HG03439 (cell line): ENCODE results near the gene TSPAN4.

Experiments used
- ATAC-seq: cut with Tn5 transposase; IDR thresholded peaks from one replicate; pipeline ENCODE4 v1.9.1; 2021; ENCODE audit warnings: mild to moderate bottlenecking, moderate library complexity; ENCODE audit not compliant: unreplicated experiment

TSPAN4 gene

DNA sequence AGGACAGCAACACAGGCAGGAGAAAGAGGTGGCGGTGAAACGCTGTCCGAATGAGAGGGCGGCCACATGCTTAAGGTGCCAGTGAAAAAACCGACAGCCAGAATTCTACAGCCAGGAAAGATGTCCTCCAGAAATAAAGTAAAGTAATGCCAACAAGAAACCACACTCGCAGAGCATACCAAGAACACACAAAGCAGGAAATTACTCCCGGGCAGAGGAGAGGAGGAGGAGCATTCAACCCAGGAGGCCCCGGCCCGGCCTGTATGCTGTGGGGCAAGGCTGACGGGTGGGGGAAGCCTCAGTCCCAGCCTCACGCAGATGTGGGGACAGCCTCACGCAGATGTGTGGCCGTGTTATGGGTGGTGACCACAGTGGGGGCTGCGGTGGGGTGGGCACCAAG lies 39.9 kb downstream of the TSPAN4 start:
- no peak for ATAC-seq

DNA sequence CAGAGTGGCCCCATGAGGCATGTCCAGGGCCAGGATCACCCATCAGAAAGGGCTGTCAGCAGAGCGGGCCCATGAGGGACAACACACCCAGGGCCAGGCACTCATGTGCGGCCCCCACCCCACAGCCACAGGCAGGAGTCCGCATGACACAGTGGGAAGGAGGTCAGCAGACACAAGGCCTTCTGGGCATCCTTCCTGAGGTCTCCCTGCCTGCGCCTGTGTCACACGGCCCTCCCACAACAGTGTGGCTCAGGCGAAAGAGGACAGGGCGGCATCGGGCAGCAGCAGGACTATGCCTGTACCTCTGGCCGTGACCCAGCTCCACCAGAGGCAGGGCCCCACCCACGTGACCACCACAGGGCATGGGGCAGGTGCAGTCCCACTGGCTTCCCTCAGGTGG lies 40.9 kb downstream of the TSPAN4 start:
- ATAC-seq: no peak

DNA sequence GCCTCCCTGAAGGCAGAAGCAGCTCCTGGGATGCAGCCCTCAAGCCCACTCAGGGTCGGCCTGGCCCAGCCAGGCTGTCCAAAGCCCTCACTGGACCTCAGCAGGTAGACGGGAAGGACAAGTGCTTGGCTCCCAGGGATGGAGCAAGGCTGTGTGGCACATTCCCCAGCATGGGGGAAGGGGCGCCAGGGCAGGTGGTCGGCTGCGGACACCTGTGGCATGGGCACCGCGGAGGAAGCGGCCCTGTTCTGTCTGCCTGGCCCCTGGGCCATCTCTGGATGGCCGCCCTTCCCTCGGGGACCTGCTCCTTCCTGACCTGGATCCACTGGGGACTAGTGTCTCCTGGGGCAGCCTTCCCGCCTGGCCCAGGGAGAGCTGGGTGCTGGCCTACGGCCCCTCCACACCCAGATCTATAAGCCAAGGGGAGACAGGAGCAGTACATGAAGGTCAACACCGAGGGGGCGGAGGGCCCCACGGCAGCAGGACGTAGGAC lies 42.0 kb downstream of the TSPAN4 start:
- ATAC-seq: no peak

DNA sequence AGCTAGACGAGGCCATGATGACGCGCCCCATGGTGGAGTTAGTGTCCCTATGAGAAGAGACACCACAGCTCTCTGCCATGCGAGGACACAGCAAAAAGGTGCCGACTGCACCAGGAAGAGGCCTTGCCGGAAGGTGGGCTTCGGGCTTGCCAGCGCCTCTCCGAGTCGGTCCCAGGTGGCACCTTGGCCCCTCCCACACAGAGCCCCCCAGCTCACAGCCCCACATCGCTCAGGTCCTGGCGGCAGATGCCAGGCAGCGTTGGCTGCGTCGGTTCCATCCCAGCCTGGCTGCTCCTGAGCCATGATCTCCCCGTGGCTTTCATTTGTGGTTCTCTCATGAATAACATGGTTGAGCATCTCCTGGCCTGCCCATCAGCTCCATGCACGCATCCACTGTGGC lies 43.9 kb downstream of the TSPAN4 start:
- ATAC-seq: no peak

DNA sequence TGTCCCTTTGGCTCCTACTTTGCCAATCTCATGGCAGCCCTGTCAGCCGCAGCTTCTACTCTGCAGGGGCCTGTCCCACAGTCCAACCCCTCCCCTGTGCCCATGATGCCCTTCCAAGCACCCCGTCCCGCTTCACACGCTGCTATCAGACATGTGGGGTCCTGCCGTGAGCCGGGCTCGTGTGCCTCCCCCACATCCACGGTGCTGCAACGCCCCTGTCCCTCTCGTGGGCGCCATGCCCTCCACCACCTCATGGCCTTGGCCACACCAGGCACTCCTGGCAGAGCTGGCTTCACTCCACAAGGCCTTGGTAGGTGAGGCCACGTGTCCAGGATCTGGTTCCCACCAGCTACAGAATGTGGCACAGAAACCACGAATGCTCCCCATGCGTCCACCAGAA lies 44.9 kb downstream of the TSPAN4 start:
- no peak for ATAC-seq

DNA sequence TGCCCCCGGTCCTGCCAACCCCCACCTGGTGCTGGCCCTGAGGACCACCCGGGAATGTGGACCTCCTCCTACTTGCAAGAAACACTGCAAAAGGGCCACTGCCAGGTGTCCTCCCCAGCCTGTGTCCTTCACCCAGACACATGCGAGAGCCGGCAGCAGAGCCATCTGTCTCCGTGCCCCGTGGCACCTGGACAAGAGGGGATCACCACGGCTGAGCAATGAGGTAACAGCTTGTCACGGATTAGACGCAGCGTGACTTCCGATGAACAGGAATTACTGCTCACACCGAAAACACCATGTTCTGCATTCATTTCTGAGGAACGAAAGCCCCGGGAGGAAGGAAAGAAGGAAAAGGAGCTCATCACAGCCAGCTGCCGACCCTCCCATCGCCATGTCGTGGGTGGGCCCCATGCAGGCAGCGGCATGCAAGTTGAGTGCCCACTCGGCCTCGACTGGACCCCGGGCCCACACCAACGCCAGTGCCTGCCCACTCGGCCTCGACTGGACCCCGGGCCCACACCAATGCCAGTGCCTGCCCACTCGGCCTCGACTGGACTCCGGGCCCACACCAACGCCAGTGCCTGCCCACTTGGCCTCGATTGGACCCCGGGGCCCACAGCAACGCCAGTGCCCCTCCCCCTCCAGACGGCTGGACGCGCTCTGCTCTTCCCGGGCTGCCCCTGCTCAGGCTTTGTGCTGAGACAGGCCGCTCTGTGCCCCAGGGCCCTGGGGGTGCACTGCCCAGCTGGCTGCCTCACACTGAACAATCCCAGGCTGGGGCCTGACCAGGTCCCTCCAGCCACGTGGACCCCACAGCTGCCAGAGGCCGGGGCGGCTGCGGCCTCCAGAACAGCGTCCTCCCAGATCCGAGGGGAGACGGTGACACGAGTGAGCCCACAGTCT lies 45.9 kb downstream of the TSPAN4 start:
- no peak for ATAC-seq

DNA sequence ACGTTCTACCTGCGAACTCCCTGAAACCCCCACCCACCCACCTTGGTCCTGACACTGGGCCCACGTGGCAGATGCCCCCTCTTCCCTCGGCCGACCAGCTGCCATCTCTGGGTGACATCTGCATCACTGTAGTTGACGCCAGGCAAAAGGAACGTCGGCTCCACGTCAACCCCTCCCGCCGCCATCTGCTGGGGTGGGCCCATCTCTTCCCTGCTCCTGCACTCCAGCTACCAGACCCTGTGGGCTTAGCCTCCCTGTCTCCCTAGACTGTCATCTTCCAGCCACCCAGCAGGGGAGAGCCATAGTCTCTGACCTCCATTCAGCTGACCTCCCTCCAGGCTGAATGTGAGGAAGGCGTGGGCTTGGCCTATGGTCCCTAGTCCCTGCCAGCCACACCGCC lies 46.6 kb downstream of the TSPAN4 start:
- no peak for ATAC-seq

DNA sequence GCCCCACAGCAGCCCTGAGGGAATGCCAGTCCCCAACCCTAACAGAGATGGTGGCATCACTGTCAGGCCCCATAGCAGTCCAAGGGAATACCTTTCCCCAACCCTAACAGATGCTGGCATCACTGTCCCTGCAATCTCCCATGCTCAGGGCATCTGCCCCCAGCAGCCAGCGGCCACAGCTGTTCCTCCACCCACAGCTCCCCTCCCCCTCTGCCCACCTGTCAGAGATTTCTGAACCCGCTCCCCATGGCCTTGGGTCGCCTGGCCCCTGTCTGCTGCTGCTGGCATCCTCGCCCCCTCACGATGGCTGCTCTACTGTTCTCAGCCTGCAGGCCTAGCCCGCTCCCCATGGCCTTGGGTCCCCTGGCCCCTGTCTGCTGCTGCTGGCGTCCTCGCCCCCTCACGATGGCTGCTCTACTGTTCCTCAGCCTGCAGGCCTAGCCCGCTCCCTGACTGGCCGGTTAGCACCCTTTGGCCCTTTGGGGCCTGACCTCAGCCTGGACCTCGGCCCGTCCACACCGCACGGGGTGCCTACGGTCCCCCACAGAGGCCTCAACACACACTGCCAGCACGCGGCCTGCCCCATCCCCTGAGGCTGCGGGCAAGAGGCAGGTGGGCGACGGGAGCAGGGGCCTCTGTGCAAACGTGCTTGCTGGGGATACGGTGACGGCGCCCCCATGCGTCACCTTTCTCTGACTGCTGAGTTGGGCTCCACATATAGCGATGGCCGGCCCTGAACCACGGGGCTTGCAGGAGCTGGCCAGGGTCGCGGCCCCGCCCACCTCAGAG lies 47.2 kb downstream of the TSPAN4 start:
- no peak for ATAC-seq

DNA sequence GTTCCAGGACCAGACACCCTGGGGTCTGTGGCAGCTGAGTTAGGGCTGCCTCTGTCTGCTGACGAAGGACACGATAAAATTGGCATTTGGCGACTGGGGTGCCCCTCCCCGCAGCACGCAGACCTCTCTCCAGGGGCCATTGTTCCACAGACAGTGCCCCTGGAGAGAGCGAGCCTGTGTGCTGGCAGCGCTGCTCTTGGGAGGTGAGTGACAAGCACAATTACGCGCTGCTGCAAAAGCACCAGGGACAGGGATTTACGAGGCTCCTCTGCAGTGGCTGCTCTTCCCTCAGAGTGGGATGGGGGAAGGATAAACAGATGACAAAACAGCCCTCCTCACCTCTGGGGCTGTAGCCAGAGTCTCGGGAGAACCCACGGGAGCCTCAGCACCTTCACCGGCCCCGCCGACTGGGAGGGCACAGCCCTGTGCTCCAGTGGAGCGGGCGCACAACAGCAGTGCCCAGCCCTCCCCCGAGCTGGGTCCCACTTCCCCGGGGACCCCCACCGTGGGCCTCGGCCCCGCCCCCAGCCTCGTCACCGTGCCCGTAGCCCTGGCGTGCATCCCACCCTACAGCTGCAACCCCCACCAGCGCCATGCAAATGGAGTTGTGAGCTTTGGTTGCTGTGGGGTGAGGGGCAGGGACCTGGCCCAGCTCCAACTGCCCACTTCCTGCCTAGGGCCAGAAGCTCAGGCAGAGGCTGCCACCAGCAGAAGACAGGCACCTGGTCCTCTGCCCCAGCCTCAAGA lies 48.3 kb downstream of the TSPAN4 start:
- no peak for ATAC-seq

DNA sequence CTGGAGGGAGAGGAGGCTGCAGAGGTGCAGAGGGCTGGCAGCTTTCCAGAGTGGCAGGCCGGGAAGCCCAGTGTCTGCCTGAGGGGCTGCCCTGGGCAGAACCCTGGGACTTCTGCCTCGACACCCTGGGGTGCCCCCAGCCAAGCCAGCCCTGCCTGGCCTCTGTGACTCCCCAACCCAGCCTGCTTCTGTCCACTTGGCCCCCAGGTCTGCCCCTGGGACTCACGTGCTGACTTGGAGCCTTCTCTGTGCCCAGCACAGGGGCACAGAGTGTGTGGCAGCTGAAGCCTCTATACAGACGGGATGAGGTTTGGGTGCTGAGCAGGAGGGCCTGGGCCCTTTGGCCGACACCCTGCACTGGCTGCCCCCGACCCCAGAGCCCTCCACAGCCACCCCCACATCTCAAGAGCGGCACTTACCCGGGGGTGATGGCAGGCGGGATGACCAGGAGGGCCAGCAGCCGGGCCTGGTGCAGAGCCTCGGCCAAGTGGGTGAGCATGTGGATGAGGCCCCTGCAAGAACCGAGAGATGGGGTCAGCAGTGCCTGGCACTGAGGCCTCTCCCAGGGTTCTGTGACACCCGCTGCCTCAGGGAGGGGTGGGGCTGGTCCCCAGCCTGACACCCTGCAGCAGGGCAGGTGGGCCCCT lies 50.5 kb downstream of the TSPAN4 start:
- no peak for ATAC-seq

DNA sequence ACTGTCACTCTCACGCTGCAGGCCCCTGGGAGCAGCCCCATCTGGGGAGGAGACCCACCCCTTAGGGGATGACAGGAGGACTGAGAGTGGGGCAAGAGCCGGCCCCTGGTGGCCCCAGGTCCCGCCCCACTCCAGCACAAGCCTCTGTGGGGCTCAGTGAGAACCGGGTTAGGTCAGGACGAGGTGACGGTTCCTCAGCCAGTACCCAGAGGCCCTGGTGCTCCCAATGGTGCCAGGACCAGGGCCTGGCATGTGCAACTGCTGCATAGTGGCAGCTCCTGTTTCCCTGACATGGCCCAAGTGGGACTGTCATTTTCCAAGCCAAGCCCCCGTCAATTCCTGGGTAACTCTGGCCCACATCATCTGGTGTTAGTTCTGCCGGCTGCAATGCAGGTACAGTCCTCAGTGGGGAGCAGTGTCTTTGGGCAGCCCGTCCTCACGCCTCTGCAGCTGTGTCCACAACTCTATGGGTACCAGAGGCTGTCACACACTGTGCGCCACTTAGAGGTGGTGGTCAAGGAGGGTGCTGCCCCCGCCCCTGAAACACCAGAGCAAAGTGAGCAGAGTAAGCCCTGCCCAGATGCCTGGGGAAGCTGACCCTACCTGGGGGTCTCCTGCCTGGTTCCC lies 52.0 kb downstream of the TSPAN4 start:
- ATAC-seq: no peak

DNA sequence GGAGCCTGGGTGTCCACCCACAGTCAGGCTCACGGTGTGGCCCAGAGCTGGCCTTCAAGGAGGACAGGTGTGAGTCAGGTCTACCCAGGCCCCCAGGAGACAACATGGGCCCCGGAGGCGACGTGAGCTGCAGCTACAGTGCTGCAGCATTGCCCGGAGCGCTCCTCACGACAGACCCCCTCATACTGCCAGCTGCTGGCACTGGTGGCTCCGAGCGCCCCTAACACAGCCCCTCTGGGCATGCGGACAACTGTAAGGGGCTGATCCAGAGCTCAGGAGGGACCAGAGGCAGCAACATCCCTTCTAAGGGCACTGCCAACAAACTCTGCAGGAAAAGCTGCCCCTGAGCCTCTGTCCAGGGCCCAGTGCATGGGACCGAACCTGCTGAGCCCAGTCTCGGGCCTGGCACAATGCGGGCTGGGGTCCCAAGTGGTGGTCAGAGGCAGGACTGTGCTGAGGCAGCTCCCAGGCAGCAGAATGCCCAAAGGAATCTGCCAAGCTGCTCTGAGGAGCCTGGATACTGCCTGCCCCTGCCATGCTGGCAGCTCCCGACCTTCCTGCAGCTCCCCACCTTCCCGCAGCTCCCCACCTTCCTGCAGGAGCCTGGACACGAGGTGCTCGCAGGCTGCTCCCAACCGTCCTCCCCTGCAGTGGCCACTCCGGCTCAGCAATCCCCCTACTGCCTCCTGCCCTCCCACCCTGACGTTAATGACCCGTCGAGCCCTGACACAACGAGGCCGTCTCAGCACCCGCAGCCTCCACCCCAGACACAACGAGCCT lies 52.9 kb downstream of the TSPAN4 start:
- no peak for ATAC-seq

DNA sequence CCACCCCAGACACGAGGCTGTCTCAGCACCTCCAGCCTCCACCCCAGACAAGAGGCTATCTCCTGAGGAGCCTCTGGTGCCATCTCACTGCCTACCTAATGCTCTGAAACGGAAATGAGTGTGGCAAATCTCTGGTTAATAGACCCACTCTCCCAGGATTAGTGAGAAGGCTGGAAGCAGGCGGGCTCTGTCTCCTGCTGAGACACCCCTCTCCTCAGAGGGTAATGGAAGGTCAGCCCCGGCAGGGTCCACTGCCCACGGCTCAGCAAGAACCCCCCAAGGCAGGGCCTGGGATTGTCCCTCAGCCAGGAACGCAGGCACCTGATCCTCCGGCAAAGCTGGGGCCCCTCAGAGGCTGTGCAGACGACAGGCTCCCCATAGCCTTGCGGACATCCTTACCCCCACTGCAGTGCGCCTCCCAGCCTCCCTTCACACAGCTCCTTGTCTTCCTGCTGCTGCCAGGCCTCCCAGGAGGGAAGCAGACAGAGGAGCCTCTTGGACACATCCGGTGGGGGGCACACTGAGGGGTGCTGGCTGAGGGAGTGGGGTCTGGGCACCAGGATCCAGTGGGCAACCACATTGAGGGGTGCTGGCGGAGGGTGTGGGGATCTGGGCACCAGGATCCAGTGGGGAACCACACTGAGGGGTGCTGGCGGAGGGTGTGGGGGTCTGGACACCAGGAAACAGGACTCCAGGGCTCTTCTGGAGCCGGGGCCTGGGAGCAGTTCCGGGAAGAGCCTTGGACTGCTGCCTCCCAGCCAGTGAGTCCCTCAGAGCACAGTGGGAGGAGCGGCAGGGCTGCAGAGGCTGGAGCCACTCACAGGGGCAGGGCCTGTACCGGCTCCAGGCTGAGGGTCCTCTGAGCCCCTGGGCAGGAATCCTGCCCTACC lies 54.8 kb downstream of the TSPAN4 start:
- no peak for ATAC-seq

DNA sequence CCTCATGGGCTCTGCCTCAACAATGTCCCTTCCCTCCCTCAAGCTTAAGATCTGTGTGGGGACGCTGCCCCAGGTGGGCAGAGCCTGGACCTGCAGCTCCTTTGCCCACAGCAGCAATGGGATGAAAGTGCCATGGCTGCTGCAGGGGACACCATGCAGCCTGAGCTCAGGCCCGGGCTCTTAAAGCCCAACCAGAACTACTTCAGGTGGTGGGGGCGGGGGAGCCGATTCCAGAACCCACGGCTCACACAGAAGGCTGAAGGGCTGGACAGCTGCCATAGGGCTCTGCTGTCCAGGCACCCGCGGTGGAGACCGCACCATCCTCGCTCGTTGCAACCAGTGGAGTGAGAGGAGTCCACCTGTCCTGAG lies 55.5 kb downstream of the TSPAN4 start:
- no peak for ATAC-seq

DNA sequence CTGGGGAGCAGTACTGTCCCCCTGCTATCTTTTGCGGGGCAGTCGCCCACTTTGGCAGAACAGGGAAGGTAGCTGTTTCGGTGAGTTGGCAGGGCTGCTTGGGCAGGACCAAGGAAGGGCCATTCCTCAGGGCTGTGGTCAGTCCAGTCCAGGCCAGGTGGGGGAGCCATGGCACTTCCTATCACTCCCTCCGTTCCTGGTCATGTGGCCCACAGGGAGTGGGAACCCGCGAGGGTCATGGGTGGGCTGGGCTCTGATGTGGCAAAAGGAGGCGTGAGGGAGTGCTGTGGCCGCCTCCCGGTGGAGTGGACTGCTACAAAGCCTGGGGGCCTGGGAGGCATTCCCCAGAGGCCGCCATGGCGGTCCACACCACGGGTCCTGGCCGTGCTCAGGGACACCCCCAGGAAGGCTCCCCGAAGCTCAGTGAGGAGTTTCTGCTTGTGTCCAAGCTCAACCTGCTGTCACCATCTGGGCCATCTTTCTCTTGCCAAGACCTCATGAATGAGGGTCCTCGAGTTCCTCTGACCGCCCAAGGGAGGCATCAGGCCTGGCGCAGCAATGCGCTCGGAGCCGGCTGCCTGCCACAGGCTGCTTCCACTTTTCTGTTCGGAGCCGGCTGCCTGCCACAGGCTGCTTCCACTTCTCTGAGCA lies 56.0 kb downstream of the TSPAN4 start:
- ATAC-seq: no peak

DNA sequence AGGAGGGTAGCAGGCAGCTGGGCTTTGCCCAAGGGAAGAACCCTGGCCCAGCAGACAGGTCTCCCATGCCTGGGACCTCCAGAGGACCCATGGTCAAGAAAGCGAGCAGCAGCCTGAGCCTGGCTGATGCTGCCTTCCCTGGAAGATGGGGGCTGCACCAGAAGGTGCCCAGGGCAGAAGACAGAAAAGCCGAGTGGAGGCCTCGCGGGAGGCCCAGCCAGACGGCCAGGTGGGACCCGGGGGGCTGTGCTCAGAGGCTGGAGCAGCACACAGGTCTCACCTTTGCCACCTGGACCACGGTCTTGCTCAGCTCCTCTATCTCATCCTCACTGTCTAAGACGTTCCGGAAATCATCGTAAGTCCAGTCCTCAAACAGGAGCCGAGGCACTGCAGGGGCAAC lies 57.1 kb downstream of the TSPAN4 start:
- no peak for ATAC-seq

DNA sequence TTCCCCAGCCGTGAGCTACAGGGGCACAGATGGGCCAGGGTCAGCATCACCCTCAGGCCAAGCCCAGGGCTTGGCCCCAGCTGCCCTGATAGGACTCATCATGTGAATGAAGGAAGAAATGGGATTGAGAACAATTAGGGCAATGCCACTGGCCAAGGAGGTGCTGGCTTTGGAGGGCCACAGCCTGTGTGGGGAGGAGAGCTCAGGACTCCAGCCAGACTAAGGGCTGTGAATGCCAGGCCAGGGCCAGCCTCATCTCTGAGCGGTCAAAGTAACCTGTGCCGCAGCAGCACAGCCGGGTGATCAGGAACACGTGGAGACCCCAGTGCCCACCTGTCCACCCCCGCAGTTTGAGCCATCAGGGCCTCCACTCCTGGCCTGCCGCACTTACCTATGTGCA lies 57.9 kb downstream of the TSPAN4 start:
- ATAC-seq: no peak

DNA sequence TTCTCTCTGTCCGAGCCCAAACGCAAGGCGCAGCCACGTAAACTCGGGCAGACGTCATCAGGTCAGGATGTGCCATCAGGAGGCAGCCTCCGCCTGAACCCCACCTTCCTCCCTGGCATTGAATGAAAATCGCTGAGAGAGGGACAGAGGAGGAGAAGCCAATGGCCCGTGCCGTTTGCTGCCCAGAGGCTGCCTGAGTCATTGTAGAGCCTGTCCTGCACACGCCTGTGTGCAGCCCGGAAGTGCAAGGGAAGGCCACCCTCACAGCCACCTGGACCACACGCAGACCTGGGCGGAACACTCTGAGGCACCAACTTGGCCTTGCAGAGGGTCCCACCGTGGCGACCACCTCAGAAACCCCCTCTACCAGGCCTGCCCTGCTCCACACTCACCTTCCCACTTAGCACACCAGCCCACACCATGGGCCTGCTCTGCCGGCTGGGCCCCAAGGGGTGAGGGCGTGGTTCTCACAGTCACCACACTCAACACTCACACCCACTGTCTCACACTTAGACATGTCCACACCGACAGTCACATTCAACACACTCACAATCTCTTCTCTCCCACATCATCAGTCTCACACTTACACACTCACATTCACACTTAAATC lies 58.9 kb downstream of the TSPAN4 start:
- no peak for ATAC-seq
